ENCODE data around the gene RETREG2.

The RETREG2 gene

GRCh38 chr2:219228041-219228910, 50.2 kb downstream of the RETREG2 start:
- Mint-ChIP-seq H3K4me3 (peak overlapping the region; percentile 100), H3K36me3 (ENCODE audit: low read depth) (peaks cover 60% of the 10 kb centered on the region), H3K4me1 (ENCODE audit: low read depth) (peaks cover 58% of the 10 kb centered on the region), H3K27ac (peak overlapping the region; percentile 74), H3K27me3 (no peaks in the 10 kb centered on the region), H3K9me3 (no peaks in the 10 kb centered on the region)

GRCh38 chr2:219228911-219229304, 50.8 kb downstream of the RETREG2 start:
- Mint-ChIP-seq H3K9me3 (no peaks in the 10 kb centered on the region), H3K4me1 (ENCODE audit: low read depth) (peaks cover 58% of the 10 kb centered on the region), H3K4me3 (peak overlapping the region; percentile 100), H3K36me3 (ENCODE audit: low read depth) (peaks cover 61% of the 10 kb centered on the region), H3K27me3 (no peaks in the 10 kb centered on the region), H3K27ac (peak overlapping the region; percentile 74)

DNA sequence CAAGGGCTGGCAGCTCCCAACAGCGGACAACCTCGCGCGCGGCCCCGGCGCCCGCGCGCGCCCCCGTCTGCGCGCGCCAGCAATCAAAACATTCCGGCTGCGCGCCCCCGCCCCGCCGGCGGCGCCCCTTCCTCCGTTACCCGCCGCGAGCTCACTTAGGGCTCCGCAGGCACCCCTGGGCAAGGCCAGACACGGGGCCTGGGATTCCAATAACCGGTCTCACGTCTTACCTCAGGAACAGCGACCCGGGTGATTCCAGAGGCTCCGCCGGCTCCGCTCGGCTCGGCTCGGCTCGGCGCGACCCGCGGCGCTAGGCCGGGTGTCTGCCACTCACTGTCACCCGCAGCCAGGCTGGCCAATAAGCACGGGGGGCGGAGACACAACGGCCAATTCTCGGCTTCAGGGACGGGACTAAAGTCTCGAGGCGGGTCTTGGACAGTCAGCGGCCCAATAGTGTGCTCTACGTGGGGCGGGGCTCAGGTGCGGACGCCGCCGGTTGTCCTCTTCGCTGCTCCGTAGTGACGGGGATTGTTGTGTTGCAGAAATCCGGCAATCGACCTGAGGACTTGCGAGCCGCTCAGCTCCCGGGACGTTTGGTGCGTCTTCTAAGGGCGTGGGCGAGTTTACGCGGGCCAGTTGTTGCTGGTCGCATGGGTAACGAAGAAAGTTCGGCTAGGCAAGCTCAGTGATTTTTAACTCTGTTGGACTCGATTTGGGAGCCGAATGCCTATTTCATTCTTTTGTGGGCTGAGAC, 51.4 kb downstream of the RETREG2 start, which contains the start of the genes ANKZF1 and ATG9A:
ANKZF1 (plus strand) TSS at position 502 of the 754 bp plus-strand sequence. CDS start 452 bp downstream, outside the sequence.
ATG9A (minus strand) TSS at position 332 of the 754 bp plus-strand sequence. CDS start 1,612 bp downstream, outside the sequence.
- no peaks in the 10 kb centered on the region for H3K27me3 Mint-ChIP-seq
- H3K4me3 Mint-ChIP-seq = peak within 1 kb of the TSS; percentile 100
- H3K4me1 Mint-ChIP-seq (ENCODE audit: low read depth) = peaks cover 58% of the 10 kb centered on the region
- H3K27ac Mint-ChIP-seq = peak within 1 kb of the TSS; percentile 100
- H3K9me3 Mint-ChIP-seq = no peaks in the 10 kb centered on the region
- H3K36me3 Mint-ChIP-seq (ENCODE audit: low read depth) = peaks cover 61% of the 10 kb centered on the region

DNA sequence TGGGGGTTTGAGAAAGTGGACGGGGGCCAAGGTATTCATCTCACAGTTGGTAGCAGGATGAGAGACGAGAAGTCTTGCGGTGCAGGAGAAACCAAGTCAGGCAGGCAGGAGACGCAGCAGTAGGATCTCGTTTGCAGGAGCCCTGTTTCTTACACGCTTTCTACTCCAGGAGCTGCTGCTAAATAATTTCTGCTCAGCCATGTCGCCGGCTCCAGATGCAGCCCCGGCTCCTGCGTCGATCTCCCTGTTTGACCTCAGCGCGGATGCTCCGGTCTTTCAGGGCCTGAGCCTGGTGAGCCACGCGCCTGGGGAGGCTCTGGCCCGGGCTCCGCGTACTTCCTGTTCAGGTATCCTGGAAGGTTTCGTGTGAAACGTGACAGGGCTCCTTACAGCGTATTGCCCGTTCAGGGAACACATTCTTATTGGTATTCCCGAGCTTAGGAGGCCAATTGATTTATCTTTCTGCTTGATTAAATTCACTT, 52.0 kb downstream of the RETREG2 start:
- Mint-ChIP-seq H3K4me1 (ENCODE audit: low read depth) (peaks cover 54% of the 10 kb centered on the region), H3K36me3 (ENCODE audit: low read depth) (peaks cover 59% of the 10 kb centered on the region), H3K4me3 (peak overlapping the region; percentile 100), H3K9me3 (no peaks in the 10 kb centered on the region), H3K27ac (peak overlapping the region; percentile 100), H3K27me3 (no peaks in the 10 kb centered on the region)

DNA sequence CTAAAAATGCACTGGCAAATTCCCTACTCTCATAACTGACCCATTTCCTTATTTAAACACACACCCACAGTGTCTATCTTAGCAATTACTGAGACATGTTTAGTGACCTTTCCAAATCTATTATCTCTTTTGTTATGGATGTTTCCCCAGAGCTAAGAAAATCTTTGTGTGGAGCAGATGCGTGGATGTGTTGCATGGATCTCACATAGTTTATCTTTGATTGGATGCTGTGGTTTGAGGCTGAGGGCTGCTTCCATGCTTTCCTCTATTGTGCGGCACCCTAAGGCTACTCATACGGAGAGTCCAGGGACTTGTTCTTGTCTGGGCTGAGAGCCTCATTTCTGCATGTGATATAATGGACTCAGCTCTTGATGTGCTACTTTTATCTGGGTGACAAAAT, 56.3 kb downstream of the RETREG2 start:
- Mint-ChIP-seq H3K9me3 (no peaks in the 10 kb centered on the region), H3K4me3 (no peak overlapping the region), H3K27me3 (no peaks in the 10 kb centered on the region), H3K27ac (no peak overlapping the region), H3K4me1 (ENCODE audit: low read depth) (peaks cover 32% of the 10 kb centered on the region), H3K36me3 (ENCODE audit: low read depth) (peaks cover 78% of the 10 kb centered on the region)

Data from stimulated activated naive CD8-positive, alpha-beta T cell treated with anti-CD3 and anti-CD28 coated beads, Interleukin-15, Interleukin-2, amounts not matched to agents 100 ng/mL and 50 ng/mL, for 24 hours (primary cell).